ENCODE results near the gene C16orf54.

DNA sequence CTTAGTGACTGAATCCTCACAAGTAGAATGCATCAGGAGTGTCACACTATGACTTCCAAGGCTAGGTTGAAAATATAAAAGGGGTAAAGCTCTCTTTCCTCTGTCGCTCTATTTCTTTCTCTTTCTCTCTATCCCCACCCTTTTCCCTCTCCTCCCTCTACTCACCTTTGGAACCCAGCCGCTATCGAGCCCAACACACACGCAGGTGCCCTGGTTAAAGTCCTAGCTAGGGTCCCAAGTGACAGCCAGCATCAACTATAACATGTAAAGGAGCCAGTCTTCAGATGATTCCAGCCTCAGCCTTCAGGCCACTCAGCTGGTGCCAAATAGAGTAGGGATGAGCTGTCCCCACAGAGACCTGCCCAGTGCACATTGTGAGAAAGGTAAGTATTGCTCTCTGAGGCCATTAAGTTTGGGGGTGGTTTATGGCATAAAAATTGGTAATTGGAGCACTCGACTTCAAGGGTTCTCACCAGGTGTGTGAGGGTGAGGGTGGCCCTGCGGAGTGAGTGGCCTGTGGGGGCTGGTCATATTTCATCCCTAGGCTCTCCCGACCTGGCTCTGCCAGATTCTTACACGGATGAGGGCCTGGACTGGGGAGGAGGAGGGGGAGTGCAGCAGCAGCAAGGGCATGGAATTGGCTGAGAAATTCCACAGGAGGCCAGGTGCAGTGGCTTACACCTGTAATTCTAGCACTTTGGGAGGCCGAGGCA is 14.9 kb upstream of the C16orf54 start:
- TF ChIP-seq, protein P1, sequence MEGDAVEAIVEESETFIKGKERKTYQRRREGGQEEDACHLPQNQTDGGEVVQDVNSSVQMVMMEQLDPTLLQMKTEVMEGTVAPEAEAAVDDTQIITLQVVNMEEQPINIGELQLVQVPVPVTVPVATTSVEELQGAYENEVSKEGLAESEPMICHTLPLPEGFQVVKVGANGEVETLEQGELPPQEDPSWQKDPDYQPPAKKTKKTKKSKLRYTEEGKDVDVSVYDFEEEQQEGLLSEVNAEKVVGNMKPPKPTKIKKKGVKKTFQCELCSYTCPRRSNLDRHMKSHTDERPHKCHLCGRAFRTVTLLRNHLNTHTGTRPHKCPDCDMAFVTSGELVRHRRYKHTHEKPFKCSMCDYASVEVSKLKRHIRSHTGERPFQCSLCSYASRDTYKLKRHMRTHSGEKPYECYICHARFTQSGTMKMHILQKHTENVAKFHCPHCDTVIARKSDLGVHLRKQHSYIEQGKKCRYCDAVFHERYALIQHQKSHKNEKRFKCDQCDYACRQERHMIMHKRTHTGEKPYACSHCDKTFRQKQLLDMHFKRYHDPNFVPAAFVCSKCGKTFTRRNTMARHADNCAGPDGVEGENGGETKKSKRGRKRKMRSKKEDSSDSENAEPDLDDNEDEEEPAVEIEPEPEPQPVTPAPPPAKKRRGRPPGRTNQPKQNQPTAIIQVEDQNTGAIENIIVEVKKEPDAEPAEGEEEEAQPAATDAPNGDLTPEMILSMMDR (conservative IDR thresholded peaks at IDR 0.05; ENCODE audit: low read depth, low read length), result no peak
- TF ChIP-seq POLR2A (IDR thresholded peaks at IDR 0.05; ENCODE audit: low read depth, low read length) (no peak), MXI1 (IDR thresholded peaks at IDR 0.05; ENCODE audit: borderline replicate concordance, low read depth, low read length) (no peak)

Data from IMR-90 (cell line).